Fibroblast of lung (primary cell): Measurements from ENCODE around the gene GIMAP6. TPM values are rescaled to one million over a fixed set of nuclear protein-coding genes. Genes with fewer than 3 reads are reported as not detected.

ENCODE experiments used
- DNase-seq, 2 donors: peaks; one replicate each; pipeline versions ENCODE4 v3.0.0 to v3.0.0-alpha.2; 2010; ENCODE audit warnings: low read depth in 2 of 2
- H2AFZ ChIP-seq: 2 replicates; pipeline ENCODE4 v1.5.1; 2012; ENCODE audit warnings: low read length, control low read depth, inconsistent platforms
- H3K27ac ChIP-seq: 2 replicates; pipeline ENCODE4 v1.5.1; 2011; ENCODE audit warnings: low read length, control low read depth; ENCODE audit not compliant: insufficient read depth
- H3K27me3 ChIP-seq: 2 replicates; pipeline ENCODE4 v1.5.1; 2011; ENCODE audit warnings: mild to moderate bottlenecking, low read length; ENCODE audit not compliant: control insufficient read depth, insufficient read depth
- H3K36me3 ChIP-seq: 2 replicates; pipeline ENCODE4 v1.5.1; 2011; ENCODE audit warnings: low read length; ENCODE audit not compliant: control insufficient read depth, insufficient read depth
- H3K4me1 ChIP-seq: 2 replicates; pipeline ENCODE4 v1.5.1; 2011; ENCODE audit warnings: low read length; ENCODE audit not compliant: control insufficient read depth, insufficient read depth; ENCODE audit errors: extremely low read depth
- H3K4me2 ChIP-seq: 2 replicates; pipeline ENCODE4 v1.5.1; 2011; ENCODE audit warnings: low read length, control low read depth; ENCODE audit not compliant: insufficient read depth; ENCODE audit errors: extremely low read depth
- H3K4me3 ChIP-seq, 4 experiments: fragments of 200-600 bp in 1 of 4; sonication (generic) in 1 of 4; replicated peaks in 1 of 4; 2 replicates each; pipeline ENCODE4 v1.5.1; 2011 to 2016; ENCODE audit warnings: low read length in 4 of 4, low read depth in 3 of 4, mild to moderate bottlenecking in 3 of 4, control low read depth in 2 of 4, inconsistent platforms in 1 of 4, mixed read lengths in 1 of 4; ENCODE audit not compliant: insufficient read depth in 1 of 4; ENCODE audit errors: control extremely low read depth in 1 of 4
- H3K79me2 ChIP-seq: 2 replicates; pipeline ENCODE4 v1.5.1; 2012; ENCODE audit warnings: mild to moderate bottlenecking, low read length, inconsistent platforms; ENCODE audit not compliant: control insufficient read depth, insufficient read depth
- H3K9ac ChIP-seq: 2 replicates; pipeline ENCODE4 v1.5.1; 2011; ENCODE audit warnings: mild to moderate bottlenecking, low read length, control low read depth; ENCODE audit not compliant: insufficient read depth
- H3K9me3 ChIP-seq: 2 replicates; pipeline ENCODE4 v1.5.1; 2012; ENCODE audit warnings: low read depth, low read length; ENCODE audit not compliant: control insufficient read depth, insufficient read depth
- H4K20me1 ChIP-seq: 2 replicates; pipeline ENCODE4 v1.5.1; 2011; ENCODE audit warnings: low read length; ENCODE audit not compliant: control insufficient read depth, insufficient read depth; ENCODE audit errors: extremely low read depth
- CTCF ChIP-seq, 2 donors: IDR thresholded peaks in 1 of 2; conservative IDR thresholded peaks in 1 of 2; 1 replicate in 1 of 2; 2 replicates in 1 of 2; pipeline ENCODE4 v1.5.1; 2011 to 2012; ENCODE audit warnings: low read length in 2 of 2, control low read depth in 1 of 2, inconsistent platforms in 1 of 2, low read depth in 1 of 2, mild to moderate bottlenecking in 1 of 2
- EZH2 ChIP-seq: IDR thresholded peaks from 2 replicates; pipeline ENCODE4 v1.5.1; 2012; ENCODE audit warnings: low read length, control low read depth, mild to moderate bottlenecking; ENCODE audit errors: missing control alignments
- polyA plus RNA-seq, 2 donors: library from polyadenylated mRNA; depleted of rRNA in 1 of 2; stranded (reverse) in 1 of 2; unstranded in 1 of 2; fragments of >200 nt; gene quantifications; 2 replicates each; pipeline ENCODE4 v1.2.1, GENCODE V29; 2011 to 2012; ENCODE audit warnings: missing spikeins in 1 of 2
- total RNA-seq: library from RNA; depleted of rRNA; stranded (reverse); fragments of >200 nt; gene quantifications from 2 replicates; pipeline ENCODE4 v1.2.1, GENCODE V29; 2014

Gene GIMAP6
- total and polyA plus RNA-seq, 2 donors (not counting 1 experiment from before 2014, with no cell fraction given): under 0.01 TPM; not detected in 1

- H3K4me1 ChIP-seq: no peaks in the 10 kb centered on the region
- no peaks in the 10 kb centered on the region for H3K27me3 ChIP-seq
- TF ChIP-seq EZH2: no peak
- no peak for TF ChIP-seq CTCF (conservative IDR thresholded peaks at IDR 0.05 in 1 of 2, IDR thresholded peaks at IDR 0.05 in 1 of 2; ENCODE audit: low read depth in 1 of 2, low read length in 2 of 2)
Measured at GRCh38 chr7:150627959-150628358, 4.2 kb downstream of the GIMAP6 start.

GRCh38 chr7:150626696-150627095 is 5.5 kb downstream of the GIMAP6 start:
- H3K9me3 ChIP-seq: no peaks in the 10 kb centered on the region
- H3K4me3 ChIP-seq: no peak overlapping the region
- H3K36me3 ChIP-seq: no peaks in the 10 kb centered on the region
- H3K9ac ChIP-seq: no peak overlapping the region
- DNase-seq: no peak
- H3K4me1 ChIP-seq: no peaks in the 10 kb centered on the region
- H3K27me3 ChIP-seq: no peaks in the 10 kb centered on the region
- H3K27ac ChIP-seq: no peak overlapping the region
- no peaks in the 10 kb centered on the region for H4K20me1 ChIP-seq
- no peak overlapping the region for H2AFZ ChIP-seq
- no peak overlapping the region for H3K4me2 ChIP-seq
- TF ChIP-seq EZH2: no peak
- TF ChIP-seq CTCF (conservative IDR thresholded peaks at IDR 0.05 in 1 of 2, IDR thresholded peaks at IDR 0.05 in 1 of 2; ENCODE audit: low read depth in 1 of 2, low read length in 2 of 2): no peak
- no peaks in the 10 kb centered on the region for H3K79me2 ChIP-seq

More at GRCh38 chr7:150627959-150628358, 4.2 kb downstream of the GIMAP6 start:
- H3K4me2 ChIP-seq: no peak overlapping the region
- H3K27ac ChIP-seq: no peak overlapping the region
- H3K9me3 ChIP-seq: no peaks in the 10 kb centered on the region
- no peak for DNase-seq
- H3K4me3 ChIP-seq: no peak overlapping the region
- no peaks in the 10 kb centered on the region for H3K79me2 ChIP-seq
- H4K20me1 ChIP-seq: no peaks in the 10 kb centered on the region
- H2AFZ ChIP-seq: no peak overlapping the region
- H3K9ac ChIP-seq: no peak overlapping the region
- no peaks in the 10 kb centered on the region for H3K36me3 ChIP-seq

DNA sequence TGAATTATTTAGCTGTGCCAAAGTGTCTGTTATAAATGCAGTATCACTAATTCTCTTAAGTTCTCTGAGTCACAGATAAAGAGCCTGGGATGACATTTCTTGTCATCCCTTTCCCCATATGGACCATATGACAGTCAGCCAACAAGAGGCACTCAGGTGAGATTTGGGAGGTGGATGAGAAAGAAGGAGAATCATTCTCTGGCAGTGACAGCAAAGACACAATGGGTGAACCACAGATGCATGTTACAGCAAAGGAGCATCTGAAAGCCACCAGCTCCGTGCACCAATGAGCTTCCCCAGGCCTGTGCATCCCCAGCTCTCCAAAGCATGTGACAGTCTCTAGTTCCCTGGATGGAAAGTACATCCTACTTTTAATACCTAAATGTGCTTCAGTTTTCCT is 10.8 kb downstream of the GIMAP6 start:
- no peak for DNase-seq
- no peaks in the 10 kb centered on the region for H3K36me3 ChIP-seq
- H3K27me3 ChIP-seq: no peaks in the 10 kb centered on the region
- H2AFZ ChIP-seq: no peak overlapping the region
- no peaks in the 10 kb centered on the region for H3K79me2 ChIP-seq
- no peak overlapping the region for H3K9ac ChIP-seq
- no peak overlapping the region for H3K4me2 ChIP-seq
- no peaks in the 10 kb centered on the region for H4K20me1 ChIP-seq
- no peaks in the 10 kb centered on the region for H3K4me1 ChIP-seq
- H3K27ac ChIP-seq: no peak overlapping the region
- H3K9me3 ChIP-seq: no peaks in the 10 kb centered on the region
- H3K4me3 ChIP-seq: no peak overlapping the region
- TF ChIP-seq EZH2 (no peak), CTCF (conservative IDR thresholded peaks at IDR 0.05 in 1 of 2, IDR thresholded peaks at IDR 0.05 in 1 of 2; ENCODE audit: low read depth in 1 of 2, low read length in 2 of 2) (no peak)
